RKO (cell line): Measurements from ENCODE around the gene NPC1.
"Not testable (repeated sequence)": the region's sequence is repeated elsewhere in the genome, so short reads cannot be mapped to it uniquely, and the experiment has no call there.

Source experiments
- DNase-seq: peaks from one replicate; pipeline ENCODE4 v3.0.0-alpha.2; 2016; ENCODE audit warnings: low spot score

NPC1 gene

DNA sequence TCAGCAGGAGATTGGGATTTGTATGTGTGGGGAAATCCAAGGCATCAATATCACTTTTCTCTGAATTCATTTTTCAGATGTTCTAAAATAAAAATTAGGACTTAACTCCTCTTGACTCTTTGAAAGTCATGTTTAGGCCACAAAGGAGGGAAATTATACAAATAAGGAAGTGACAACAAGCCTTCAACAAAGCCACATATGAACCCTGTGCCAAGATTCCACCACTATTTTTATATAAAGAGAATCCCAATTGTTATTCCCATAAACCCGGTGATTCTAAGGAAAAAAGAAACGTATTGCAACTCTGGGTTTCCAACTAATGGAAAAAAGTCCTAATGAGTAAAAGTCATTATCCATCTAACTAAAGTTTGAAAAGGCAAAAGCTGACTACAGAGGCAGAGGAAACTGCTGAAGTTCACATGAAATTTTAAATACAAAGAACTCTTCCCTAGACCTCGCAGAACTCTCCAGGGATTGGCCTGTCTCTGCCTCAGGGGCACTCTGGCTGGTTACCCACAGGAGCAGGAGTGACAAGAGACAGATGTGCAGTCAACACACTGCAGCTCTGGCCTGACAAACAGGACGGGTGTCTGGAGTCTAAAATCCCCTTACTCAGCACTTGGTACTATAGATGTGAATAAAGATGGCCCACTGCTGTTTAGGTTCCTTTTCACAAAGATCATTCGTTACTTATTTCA lies 11.5 kb downstream of the NPC1 start:
- DNase-seq: no peak

GRCh38 chr18:23573626-23574431 lies 12.5 kb downstream of the NPC1 start:
- peak; percentile 56 for DNase-seq

- no peak for DNase-seq
Measured at GRCh38 chr18:23573020-23573419, 13.3 kb downstream of the NPC1 start.

DNA sequence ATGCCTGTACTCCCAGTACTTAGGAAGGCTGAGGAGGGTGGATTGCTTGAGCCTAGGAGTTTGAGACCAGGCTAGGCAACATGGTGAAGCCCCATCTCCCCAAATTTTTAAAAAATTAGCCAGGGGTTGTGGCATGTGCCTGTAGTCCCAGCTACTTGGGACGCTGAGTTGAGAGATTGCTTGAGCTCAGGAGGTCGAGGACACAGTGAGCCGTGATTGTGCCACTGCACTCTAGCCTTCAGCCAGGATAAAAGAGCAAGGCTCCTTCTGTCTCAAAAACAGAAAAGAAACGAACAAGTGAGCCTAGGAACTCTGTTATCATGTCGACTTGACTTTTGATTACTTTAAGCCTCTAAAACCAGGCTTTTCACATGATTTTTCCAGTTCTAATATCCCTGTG lies 13.7 kb downstream of the NPC1 start:
- DNase-seq: no peak

DNA sequence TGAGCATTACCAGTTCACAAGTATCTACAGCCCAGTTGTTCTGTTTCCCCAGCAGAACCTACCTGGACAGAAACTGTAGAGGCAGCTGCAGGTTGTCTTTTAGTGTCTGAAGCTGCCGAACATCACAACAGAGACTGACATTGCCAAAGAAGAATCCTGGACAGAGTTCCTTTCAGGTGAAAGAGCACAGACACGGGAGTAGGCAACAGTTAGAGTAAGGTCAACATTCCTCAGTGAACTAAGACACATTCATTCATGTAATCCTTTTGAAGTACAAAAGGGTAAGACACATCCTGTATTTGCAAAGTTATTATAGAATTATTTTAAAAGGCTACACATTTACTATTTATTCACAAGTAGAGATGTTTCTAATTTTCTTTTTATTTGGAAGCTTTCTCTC lies 14.3 kb downstream of the NPC1 start:
- DNase-seq: no peak

- DNase-seq: no peak
Measured at GRCh38 chr18:23570912-23571504, 15.3 kb downstream of the NPC1 start.

GRCh38 chr18:23569299-23570063 lies 16.8 kb downstream of the NPC1 start:
- DNase-seq: no peak

DNA sequence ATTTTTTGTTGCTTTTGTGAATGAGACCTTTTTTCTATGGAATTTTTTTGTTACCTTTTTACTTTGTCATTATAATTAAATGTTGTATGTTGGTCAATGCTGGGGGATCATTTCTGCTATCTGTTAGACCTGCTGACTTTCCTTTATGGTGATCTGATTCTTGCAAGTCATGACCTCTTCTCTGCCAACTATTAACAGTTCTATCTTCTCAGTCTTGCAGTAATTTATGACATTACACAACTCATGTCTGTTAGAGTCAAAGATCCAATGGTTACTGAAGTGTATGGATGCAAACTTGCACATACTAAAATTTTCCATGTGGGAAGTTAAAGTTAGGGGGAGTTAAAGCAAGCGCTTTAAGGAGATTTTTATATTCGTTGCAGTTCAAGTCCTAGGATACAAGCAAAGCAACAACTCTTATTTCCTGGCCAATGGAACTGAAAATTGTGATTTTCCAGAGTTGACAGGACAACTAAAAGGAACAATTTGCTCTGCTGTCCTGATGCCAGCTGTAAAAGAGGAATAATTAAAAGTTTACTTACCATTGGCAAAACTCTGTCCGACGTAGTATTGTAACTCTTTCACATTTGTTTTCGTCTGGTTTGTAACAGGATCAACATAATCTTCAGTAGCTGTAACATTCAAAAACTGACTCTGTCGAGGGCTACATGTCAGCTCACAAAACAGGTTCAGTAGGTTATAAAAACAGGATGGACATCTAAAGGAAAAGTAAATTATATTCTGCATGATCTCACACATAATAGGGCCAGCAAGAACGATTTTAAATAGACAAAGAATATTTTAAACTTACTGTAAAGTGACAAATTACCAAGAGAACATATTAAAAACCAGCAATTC lies 17.8 kb downstream of the NPC1 start:
- DNase-seq: no peak

GRCh38 chr18:23567671-23568070 lies 18.6 kb downstream of the NPC1 start:
- no peak for DNase-seq

DNA sequence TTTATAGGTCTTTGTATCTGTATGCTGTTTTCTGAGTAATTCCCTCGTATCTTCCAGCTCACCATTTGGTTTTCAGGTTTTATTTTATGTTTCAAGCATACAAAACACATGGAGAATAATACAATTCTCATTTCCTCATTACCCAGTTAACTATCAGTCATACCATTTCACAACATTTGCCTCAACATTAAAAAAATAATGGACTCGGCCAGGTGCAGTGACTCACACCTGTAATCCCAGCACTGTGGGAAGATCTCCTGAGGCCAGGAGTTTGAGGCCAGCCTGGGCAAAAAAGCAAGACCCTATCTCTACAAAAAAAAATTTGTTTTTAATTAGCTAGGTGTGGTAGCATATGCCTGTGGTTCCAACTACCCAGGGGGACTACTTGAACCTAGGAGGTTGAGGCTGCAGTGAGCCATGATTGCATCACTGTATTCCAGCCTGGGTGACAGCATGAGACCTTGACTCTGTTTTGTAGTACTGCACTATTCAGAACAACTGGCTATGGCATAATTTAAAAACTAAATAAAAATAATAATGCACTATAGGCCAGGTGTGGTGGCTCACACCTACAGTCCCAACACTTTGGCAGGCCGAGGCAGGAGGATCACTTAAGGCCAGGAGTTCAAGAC lies 20.3 kb downstream of the NPC1 start:
- no peak for DNase-seq

DNA sequence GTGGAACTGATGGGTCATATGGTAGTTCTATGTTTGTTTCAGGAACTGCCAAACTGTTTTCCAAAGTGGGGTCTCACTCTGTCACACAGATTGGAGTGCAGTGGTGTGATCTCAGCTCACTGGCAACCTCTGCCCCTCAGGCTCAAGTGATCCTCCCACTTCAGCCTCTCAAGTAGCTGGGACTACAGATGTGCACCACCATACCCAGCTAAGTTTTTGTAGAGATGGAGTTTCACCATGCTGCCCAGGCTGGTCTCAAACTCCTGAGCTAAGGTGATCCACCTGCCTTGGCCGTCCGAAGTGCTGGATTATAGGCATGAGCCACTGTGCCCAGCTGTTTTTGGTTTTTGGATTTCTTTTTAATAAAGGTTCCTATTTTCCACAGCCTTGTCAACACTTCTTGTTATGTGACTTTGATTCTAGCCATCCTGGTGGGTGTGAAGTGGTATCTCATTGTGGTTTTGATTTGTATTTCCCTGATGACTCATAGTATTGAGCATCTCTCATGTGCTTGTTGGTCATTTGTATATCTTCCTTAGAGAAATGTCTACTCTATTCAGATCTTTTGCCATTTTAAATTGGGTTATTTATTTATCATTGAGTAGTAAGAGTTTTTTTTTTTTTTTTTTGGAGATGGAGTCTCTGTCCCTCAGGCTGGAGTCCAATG lies 22.8 kb downstream of the NPC1 start:
- DNase-seq: peak; percentile 47

GRCh38 chr18:23560186-23560585 lies 26.1 kb downstream of the NPC1 start:
- no peak for DNase-seq

DNA sequence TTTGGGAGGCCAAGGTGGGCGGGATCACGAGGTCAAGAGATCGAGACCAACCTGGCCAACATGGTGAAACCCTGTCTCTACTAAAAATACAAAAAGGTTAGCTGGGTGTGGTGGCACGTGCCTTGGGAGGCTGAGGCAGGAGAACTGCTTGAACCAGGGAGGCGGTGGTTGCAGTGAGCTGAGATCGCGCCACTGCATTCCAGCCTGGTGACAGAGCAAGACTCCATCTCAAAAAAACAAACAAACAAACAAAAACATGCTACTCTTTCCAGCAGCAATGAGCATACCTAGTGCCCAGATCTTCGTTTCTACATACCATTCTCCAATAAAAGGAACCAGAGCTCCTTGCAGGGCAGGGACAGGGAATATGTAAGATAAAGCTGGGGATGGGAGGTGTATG lies 28.8 kb downstream of the NPC1 start:
- not testable (repeated sequence) for DNase-seq

DNA sequence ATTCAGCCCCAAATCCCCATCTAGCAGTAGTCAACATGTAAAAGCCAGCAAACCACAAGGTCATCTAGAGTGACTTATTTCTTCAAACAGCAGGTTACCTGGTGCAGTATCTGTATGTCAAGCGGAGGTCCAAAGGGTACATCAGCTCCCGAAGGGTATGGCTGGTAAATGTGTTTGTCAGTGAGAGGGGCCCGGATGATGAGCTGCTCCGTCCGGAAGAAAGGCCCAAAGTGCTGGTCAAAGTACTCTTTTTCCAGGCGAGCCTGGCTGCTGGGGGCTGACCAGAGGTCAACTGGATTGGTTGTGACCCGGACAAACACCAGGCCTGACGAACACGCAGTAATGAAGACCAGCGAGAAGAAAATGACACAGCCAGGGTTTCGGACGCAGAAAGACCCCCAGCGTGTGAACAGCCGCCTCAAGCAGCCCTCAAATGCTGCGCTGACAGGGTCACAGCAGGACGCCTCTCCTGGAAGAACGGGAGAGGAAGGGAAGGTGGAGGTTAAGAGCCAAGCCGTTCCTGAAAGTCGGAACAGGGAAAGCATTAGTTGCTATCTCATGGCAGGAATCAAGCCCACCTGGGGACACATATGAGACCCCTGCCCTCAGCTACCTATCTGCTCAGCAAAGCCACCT lies 30.0 kb downstream of the NPC1 start:
- DNase-seq: no peak

- DNase-seq: no peak
Measured at GRCh38 chr18:23553887-23554286, 32.4 kb downstream of the NPC1 start.

DNA sequence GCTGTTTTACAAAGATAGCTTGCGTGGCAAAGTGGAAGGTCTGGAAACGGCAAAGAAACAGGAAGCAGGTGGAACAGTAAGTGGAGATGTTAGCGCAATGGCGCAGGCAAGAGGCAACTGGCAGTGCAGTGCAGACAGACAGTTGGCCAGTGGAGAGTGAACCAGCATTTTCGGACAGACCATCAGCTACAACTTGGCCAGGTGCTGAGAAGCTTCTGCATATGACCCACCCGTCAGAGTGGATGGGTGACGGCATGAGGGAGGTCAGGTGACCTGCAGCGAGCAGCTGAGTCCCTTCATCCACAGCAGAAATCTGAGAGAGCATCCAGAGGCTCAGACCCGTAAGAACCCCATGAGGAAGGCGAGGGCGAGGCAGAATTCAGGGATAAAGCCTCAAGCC lies 33.8 kb downstream of the NPC1 start:
- no peak for DNase-seq

DNA sequence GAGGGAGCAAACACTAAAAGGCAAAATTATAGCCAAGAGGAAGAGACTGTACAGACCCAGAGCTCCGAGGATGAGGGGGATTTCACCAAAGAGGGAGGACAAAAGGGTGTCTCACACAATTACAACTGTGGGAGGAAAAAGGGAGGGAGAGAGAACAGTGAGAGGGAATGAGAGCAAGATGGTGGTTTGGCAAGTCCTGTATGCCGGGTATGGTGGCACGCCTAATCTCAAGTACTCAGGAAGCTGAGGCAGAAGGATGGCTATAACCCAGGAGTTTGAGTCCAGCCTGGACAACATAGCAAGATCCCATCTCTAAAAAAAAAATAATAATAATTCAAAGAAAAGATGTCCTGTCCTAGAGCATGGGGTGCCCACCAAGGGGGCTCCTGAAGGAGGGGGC lies 34.3 kb downstream of the NPC1 start:
- no peak for DNase-seq

- no peak for DNase-seq
Measured at GRCh38 chr18:23550898-23551297, 35.4 kb downstream of the NPC1 start.

DNA sequence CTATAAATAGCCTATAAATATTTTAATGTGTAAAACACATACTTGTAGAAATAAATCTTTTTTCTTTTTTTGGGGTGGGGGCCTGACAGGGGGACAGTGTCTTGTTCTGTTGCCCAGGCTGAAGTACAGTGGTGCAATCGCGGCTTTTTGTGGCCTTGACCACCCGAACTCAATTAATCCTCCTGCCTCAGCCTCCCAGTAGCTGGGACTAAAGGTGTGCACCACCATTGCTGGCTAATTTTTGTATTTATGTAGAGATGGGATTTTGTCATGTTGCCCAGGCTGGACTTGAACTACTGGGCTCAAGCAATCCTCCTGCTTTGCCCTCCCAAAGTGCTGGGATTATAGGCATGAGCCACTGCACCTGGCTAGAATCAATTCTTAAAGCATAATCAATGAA lies 37.6 kb downstream of the NPC1 start:
- no peak for DNase-seq

DNA sequence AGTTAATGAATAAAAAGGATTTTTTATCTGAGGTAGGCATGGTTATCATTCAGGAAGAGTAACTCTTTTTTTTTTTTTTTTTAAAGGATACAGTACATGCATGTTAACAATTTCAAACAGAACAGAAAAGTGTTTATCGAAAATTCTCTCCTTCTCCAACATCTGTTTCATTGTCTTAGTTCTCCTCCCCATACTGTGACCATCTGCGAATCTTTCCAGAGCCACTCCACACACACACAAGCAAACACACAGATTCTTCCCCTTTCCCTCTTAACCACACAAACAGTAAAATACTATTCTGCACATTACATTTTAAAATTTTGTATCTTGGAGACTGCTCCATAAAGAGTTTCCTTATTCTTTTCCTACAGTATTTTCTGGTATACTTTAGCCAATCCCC lies 38.0 kb downstream of the NPC1 start:
- DNase-seq: no peak
